GM21786 (cell line): ENCODE data around the gene CNTNAP2.

ENCODE experiments used
- ATAC-seq: cut with Tn5 transposase; IDR thresholded peaks from one replicate; pipeline ENCODE4 v1.9.1; 2021; ENCODE audit not compliant: unreplicated experiment

CNTNAP2 gene

GRCh38 chr7:147188467-147188866, 1071.9 kb downstream of the CNTNAP2 start:
- no peak for ATAC-seq

DNA sequence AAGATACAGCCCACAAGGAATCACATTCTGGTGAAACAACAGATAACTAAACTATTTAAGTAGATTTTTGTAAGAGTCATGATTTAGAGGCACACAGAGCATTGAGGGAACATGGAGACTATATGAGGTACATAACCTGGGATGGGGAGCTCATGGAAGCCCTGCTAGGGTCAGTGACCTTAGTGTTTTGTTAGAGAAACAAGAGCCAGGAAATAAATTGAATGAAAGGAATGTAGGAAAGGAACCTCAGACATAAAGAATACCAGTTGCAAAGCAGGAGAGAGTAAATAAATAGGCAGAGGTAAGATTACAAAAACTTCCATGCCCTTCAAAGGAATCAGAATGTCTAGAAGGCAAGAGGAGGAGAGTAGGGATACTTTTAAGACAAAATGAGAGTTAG, 1076.9 kb downstream of the CNTNAP2 start:
- no peak for ATAC-seq

GRCh38 chr7:147196481-147196880, 1079.9 kb downstream of the CNTNAP2 start:
- ATAC-seq, result no peak

GRCh38 chr7:147197006-147197405, 1080.4 kb downstream of the CNTNAP2 start:
- ATAC-seq, result no peak

GRCh38 chr7:147199868-147200267, 1083.3 kb downstream of the CNTNAP2 start:
- ATAC-seq, result no peak

GRCh38 chr7:147207988-147208387, 1091.4 kb downstream of the CNTNAP2 start:
- no peak for ATAC-seq

- no peak for ATAC-seq
Measured at GRCh38 chr7:147231275-147231674, 1114.7 kb downstream of the CNTNAP2 start.

DNA sequence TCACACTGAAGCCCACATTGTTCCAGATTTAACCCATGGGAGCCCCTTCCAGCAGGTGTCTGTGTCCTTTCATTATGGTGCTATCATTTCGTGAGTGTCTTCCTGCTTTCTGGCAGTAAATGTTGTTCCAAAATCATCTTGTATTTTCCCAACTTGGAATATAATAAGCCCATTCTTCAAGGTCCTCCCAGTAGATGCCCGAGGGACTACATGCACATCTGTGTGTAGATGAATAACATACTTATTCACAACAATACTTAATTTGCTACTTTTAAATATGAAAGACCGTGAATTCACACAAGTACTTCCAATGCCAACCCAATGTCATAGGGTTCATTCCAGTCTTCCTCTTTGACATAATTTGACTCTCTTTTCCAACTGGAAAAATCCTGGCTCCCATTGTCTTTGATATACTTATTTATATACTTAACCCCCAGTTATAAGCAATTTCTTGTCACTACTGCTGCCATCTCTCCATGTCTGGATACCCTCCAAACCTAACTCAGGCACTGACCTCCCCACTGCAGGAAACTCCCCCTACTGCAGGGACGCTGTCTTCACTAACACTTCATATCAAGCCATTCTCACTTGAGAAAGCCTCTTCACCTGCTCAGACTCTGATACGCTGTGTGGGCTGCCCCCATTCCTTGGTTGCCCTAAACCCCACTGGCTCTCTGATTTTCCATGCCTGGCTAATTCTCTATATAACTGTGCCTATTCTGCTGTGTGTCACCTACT, 1119.2 kb downstream of the CNTNAP2 start:
- no peak for ATAC-seq

DNA sequence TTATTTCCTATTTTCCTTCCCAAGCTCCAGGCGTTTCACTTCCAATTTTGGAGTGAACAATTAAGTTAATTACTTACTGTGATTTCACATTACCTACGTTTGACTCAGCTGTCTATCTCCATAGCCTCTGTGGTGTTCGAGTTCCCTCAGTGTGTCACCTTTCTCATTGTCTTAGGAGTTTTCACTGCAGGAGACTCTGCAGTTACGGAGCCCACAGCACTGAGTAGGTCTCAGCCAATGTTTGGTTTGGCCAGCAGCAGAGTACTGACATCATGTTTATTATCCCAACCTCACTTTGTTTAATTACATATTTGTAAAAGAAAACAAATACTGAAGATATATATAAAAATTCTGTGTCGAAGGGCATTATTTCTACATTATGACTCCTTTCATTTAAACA, 1123.9 kb downstream of the CNTNAP2 start:
- no peak for ATAC-seq

GRCh38 chr7:147245274-147245673, 1128.7 kb downstream of the CNTNAP2 start:
- ATAC-seq, result peak; percentile 79

GRCh38 chr7:147249956-147250355, 1133.4 kb downstream of the CNTNAP2 start:
- no peak for ATAC-seq

- no peak for ATAC-seq
Measured at GRCh38 chr7:147251751-147252325, 1135.2 kb downstream of the CNTNAP2 start.

- no peak for ATAC-seq
Measured at GRCh38 chr7:147261693-147262092, 1145.1 kb downstream of the CNTNAP2 start.

DNA sequence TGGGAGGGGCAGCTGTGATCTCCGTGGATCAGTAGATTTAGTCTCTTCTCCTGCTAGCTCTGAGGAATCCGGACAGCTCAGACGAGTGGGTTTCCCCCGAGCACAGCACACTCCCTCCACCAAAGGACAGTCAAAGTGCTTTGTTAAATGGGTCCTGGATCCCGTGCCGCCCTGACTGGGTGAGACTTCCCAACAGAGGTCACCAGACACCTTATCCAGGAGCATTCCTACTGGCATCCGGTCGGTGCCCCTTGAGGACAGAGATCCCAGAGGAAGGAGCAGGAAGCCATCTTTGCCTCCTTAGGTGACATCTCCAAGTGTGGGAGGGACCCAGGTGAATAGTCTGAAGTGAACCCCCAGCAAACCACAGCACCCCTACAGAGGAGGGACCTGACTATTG, 1148.9 kb downstream of the CNTNAP2 start:
- ATAC-seq, result no peak

- ATAC-seq, result no peak
Measured at GRCh38 chr7:147276106-147276505, 1159.5 kb downstream of the CNTNAP2 start.

DNA sequence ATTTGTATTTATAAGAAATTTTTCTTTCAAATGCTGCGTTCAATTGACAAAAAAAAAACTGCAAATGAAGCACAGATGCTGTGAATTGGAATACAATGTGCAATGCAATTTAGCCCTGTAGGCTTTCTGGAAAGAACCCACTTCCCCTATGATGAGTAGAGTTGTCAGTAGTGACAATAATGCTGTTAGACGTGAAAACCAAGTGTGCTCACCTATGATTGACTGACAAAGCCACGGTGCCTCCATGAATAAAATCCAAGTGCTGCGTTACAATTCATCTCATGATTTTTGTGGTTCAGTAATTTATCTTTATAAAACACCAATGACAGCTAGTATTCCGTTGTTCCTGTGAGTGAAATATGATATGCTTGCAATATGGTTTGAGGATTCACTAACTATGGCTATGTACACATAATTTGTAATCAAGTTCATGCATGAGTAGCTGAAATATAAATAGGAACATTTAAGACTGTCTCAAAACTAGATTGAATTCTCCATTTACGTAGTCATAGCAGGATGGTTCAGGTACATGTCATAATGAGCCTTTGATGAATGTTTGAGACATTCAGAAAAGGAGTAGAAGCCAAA, 1160.3 kb downstream of the CNTNAP2 start:
- ATAC-seq, result no peak

DNA sequence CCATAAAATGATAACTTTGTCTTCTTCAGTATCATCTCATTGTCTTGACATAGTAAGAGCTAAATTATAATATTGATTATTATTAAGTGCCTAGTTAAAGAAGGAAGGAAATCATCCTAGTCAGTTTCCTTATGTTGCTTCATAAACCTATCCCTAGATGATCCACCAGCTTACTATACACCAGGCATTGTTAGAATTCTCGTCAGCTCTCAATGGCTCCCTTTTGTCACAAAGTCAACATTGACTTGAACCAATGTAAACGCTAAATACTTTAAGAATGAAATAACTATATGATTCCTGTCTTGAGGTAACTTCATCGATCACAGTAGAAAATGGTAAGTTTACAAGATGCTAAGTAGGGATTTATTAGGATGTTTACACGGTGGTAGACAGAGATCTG, 1162.9 kb downstream of the CNTNAP2 start:
- no peak for ATAC-seq

GRCh38 chr7:147279964-147280374, 1163.4 kb downstream of the CNTNAP2 start:
- ATAC-seq, result no peak

- ATAC-seq, result no peak
Measured at GRCh38 chr7:147282204-147282603, 1165.6 kb downstream of the CNTNAP2 start.

DNA sequence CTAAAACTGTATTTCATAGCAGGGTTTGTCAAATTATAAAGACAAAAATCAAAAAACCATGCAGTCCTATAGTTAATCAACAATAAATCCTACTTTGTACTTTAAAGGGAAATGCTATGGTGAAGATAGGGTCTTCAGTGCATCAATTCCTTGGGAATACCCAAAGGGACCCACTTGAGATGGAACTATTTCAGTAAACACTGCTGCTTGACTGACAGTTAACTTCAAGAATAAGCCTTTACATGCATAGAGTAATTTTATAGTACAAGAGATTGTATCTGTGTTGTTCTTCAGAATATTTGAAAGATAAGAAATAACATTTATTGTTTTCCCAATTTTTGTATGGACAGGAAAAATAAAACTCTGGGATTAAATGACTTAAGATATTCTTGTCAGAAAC, 1179.6 kb downstream of the CNTNAP2 start:
- no peak for ATAC-seq

DNA sequence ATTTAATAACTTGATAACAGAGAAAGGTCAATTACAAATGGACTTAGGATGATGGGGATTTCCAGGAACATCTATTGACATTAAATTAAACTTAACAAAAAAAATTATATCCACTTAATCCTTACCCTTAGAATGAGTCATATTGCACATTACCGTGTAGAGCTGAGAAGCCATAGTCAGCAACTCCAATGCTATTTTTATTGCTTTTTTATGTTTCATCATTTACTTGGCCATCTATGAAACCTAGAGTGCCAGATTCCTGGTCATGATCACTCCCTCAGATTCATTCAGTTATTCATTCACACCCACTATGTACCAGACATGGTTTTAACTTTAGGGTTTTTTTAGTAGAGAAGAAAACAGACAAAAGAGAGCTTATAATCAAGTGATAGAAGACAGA, 1180.4 kb downstream of the CNTNAP2 start:
- no peak for ATAC-seq

- no peak for ATAC-seq
Measured at GRCh38 chr7:147298611-147299043, 1182.0 kb downstream of the CNTNAP2 start.
